Measurements from ENCODE around the gene GPR183.
A peak's percentile ranks its signal among the peaks of the same experiment; 100 is the strongest.

The GPR183 gene, protein sequence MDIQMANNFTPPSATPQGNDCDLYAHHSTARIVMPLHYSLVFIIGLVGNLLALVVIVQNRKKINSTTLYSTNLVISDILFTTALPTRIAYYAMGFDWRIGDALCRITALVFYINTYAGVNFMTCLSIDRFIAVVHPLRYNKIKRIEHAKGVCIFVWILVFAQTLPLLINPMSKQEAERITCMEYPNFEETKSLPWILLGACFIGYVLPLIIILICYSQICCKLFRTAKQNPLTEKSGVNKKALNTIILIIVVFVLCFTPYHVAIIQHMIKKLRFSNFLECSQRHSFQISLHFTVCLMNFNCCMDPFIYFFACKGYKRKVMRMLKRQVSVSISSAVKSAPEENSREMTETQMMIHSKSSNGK
- total RNA-seq = 66.9 to 228 (median 186) reads per million in 3 experiments

DNA sequence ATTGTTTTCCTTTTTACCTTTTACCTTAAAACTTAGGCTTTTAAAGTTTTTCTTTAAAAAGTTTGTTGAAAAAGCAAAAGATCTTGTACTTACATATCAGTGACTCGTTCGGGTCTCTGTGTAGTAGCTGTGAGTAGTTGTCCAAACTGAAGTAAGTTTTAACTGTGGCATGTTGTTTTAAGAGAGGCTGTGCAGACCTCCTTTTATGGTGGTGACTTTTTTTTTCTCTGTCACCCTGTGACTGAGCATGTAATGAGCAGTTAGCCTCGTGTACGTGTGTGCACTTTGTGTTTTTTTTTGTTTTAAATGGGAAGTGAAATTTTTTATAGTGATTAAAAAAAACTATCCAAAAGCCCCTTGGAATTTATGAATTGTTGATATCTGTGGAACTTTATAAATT lies at the start of gene GPR183:
TSS of gene GPR183 (minus strand) at position 153 of the 400 bp plus-strand sequence. CDS start 11,254 bp downstream, outside the sequence.
- DNase-seq = peak; percentile 80

DNA sequence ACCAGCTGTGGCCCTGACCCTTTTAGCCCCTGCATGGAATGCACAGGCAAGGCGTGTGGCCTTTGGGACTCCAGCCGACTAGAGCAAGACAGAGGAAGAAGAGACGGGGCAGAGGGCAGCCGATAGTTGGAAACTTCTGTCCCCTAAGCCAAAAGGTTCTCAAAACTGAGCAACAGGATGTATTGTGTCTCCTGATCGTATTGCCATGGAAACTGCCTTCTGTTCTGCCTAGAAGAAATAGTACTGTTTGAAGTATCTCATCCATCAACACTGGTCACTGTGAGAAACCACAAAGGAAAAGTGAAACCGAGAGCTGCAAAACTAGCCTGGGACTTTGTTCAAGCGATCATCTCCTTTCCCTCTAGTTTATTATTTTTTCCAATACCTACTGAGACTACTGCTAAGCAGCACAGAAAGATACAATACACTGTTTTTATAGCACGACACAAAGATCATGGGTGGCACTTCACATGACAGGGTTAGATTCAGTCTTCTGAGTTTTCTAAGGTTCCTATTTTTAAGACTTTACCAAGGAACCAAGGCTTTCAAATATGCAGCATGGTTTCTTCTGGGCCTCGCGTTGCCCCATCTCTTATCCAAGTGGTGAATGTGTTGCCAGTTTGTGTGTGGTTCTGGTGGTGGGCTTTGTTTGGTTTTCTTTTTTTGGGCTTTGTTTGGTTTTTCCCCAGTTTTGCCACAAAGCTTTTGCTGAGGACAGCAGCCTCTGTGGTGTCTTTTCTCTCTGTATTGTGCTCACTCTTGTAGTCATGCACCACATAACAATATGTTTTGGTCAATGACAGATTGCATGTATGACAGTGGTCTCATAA lies 49.3 kb upstream of the GPR183 start:
- DNase-seq = peak; percentile 93

DNA sequence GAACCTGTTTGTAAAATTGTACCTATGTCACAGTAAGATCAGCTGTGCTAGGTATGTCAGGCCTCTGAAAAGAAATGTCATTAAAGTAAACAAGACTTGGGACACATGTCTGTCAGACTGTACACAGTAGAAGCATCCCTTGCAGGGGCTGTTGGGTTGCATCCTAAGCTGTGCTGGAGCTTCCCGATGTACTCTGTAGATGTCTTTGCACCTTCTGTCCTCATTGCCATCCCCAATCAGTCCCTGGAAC lies 48.7 kb upstream of the GPR183 start:
- no peak for DNase-seq

DNA sequence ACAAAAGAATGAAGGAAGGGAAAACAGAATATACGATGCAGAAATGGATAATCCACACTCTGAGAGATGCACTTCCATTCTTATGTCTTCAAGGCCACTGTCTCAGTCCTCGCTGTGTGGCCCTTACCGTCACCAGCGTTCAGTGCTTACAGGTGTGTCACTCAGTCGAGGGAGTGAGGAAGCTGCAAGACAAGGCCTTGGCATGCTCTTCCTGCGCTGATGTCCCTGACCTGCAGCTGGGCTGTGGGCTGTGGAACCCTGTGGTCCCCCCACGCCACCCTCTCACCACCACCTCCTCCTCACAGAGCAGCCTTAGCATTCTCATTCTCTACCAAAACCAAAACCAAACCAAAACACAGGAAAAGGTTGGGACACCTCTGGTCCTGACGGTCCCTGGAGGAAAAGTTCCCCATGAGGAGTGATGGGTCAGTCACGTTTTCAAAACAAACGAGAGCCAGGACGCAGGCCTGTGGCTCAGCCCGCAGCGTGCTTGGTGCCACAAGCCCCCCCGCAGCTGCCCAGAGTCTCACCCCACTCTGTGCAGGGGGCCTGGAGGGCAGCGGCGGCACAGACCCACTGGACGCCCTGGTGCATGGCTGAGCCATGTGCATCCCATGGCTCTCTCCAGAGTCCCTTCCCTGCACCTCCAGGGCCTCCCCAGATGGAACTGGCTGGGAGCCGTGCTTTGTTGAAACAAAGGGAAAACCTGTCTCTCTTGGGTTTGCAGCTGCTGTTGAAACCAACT lies 48.2 kb upstream of the GPR183 start:
- no peak for DNase-seq

DNA sequence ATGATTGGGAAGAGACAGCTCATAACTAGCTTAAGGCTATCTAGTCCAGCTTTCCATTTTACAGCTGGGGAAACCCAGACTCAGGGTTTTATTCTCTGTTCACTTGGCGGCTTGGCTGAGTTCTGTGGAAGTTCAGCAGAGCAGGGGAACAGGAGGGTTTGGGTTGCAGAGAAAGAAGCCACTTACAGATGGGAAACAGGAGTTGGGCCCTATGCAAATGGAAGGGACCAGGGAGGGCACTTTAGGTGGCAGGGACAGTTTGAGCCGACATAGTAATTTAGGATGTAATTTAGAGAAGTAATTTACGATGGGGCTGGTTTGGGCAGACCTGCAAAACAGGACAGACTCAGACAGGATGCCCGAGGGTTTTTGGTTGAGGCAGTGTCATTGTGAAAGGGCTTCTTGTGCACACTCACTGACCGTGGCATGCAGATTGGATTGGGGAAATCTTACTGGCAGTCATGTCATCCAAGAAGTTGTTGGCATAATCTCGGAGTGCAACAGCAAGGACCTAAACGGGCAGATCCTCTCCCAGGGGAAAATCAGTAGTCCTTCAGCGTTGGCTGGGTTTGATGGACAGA lies 47.3 kb upstream of the GPR183 start:
- DNase-seq = no peak

DNA sequence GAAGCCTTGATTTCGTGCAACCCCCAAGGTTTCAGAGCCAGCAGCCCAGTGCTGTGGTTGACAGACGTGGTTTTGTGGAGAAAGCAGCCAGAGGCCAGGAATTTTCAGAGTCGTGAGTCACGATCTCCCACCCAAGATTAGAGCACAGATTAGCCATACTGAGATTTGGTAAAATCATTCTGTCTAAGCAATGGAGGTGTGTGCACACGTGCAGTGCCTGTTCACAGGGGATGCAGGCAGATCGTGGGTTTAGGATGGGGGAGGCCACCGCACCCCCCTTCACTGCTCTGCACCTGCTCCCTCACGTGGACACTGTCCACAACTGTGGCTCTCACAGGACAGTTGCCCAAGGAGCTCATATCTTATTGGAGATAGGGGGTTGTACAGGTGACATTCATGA lies 46.6 kb upstream of the GPR183 start:
- DNase-seq = no peak

DNA sequence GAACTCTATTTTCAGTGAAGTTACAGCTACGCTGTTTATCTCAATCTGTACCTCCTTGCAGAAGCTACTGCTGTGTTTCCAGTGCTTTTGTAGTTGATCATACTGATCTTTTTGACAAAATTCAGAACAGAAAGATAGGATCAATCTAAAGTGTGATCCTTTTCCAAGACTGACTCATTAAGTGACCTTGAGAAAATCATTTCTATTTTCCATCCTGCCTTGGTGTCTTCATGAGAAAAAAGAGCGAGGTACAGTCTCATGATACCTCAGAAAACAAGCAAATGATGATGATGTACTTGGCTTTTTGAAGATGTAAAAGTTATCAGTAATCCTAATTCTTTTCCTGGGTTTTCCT lies 46.0 kb upstream of the GPR183 start:
- DNase-seq = no peak

DNA sequence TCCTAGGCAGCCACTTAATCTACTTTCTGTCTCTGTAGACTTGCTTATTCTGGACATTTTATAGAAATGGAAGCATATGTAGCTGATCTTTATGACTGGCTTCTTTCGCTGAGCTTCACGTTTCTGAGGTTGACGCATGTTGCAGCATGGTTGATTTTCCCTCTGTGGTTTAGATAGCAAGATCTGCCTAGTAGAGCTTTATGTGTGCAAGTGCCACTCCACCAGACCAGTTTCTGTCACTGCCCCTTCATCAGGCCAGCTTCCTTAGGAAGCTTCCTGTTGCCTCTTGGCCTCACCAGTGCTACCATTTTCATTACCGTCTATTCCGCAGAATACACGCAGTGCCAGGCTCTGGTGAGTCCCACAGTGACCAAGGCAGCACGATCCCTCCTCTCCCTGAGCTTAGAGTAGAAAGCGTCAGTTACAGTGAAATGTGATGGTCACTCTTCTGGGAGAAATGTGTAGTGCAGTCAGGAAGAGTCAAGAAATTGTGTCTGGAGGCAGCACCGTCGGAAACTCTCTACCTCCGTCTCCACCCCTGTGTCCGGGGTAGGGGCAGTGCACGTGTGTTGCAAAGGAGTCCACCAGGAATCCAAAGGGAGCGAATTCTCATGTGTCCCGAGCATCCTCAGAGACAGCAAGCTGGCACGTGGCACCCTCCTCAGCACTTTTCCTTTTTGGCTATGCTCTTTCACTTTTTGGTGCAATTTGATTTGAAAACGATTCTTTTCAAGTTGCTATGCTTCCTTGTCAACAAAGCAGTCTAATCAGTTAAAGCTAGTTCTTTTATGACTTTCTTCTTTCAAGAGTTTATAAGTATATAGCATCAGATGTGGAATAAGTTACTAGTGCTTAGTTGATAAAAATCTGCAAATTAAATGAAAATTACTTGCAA lies 45.4 kb upstream of the GPR183 start:
- peak; percentile 50 for DNase-seq

DNA sequence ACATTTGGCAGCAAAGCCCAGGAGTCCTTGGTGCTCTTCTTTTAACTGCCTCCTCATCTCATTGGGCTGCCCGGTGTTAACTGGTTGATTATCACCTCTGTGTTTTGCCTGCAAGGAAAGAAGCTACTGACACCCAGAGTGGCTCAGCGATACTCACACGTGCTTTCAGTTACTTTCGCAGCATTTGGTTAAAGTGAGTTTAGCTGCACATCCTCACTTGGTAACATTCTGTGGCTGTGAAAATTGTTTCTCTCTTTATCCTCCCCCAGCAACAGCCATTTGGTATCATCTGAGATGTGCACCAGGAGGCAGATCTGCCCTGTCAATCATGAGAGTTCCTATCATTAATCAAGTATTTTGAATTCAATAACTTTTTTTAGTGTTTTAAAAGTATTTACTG lies 44.6 kb upstream of the GPR183 start:
- peak; percentile 67 for DNase-seq

DNA sequence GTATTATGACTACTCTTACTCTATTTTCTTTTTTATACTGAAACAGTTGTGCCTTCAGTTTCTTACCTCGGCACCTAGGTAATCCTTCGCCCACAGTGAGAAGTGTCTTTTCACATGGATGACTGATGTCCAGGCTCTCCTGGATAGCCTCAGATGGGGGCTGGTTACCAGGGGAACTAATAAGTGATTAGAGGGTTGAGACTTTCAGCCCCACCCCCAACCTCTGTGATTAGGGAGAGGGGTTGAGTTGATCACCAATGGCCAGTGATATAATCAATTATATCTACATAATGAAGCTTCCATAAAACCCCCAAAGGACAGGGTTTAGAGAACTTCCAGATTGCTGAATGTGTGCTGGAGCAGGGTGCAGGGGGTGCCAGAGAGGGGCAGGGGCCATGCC lies 43.0 kb upstream of the GPR183 start:
- no peak for DNase-seq

DNA sequence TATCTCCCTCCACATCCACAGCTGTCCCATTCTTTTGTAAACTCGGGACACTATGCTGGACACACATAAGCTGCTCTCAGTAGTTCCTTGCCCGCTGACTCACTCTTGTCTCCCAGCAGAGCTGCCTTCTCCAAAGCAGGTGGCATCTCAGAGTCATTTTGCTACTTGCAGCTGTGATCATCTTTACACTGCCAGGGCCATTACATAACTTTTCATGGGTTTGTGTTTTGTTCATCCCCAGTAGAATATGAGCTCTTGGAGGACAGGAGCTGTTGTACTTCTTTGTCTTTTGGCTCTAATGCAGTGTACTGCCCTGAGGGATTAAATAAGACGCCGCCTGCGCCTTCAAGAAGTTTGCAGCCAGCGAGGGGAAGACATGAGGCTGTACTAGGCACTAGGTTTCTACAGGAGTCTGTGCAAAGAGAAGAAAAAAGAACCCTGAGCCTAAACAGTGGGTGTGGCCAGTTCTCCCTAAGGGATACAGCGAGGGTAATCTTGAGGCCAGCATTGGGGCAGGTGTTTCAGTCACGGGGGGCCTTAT lies 40.8 kb upstream of the GPR183 start:
- DNase-seq = no peak

DNA sequence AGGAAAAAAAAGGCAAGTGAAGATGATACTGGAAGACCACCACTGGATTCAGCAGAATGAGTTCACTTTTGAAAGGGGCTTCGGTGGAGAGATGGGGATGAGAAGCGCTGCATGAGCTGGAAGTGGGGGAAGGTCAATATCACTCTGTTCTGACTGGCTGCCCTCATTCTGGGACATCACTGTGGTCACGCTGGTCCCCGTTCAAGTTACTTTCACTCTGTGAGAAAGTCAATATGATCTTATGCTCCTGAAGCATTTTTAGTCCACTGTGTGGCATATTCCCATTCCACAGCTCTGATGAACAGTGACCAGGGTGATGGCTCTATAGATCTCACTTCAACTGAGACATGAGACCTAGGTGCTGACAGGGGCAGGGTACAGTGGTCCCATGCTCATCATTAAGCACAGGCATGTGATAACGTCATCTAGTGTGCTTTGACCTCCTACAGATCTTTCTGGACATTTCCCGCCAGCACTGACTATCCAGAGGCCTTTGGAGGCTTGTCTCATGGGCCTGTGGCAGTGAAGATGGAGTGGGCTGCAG lies 40.2 kb upstream of the GPR183 start:
- no peak for DNase-seq

DNA sequence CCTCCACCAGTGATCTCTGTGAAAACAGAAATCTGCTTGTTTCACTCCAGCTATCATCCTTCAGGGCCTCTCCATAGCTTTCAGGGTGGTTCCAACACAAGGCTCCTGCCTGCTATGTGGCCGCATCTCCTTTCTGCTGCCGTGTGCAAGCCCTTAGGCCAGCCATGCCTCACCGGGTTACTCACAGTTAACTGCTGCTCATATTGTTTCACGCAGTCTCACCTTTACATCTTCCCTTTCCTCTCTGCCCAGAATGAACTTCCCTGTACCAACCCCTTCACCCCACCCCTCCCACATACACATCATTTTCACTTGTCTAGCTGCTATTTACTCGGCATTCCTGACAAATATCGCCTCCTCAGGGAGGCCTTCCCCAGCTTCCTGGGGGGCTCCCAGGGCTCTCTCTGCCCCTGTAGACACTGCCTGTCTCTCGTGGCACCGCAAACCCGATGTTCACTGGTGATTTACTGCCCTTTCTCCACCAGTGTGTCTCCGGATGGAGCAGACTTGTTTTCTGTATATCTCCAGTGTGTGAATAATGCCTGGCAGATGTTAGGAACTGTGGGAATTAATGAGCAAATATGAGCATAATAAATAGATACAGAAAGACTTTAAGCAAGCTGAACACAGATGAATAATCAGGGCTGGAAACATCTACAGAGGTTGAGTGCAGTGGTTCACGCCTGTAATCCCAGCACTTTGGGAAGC lies 39.3 kb upstream of the GPR183 start:
- no peak for DNase-seq

DNA sequence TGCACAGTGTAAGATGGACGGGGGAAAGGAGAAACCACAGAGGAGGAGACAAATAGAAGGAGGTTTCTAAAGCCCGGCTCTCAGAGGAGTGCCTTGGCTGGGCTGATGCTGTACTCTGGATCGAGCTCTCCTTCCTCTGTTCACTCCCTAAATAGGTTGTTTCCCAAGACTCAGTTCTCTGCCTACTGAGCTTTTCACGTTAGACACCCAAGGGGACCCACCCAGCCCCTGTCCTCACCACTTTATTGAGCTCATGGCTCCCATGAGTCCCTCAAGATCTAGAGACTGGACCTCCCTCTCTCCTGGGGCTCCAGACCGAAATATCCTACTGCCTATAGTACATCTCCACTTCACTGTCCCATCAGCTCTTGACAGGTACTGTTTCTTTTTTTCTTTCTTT lies 38.1 kb upstream of the GPR183 start:
- no peak for DNase-seq

DNA sequence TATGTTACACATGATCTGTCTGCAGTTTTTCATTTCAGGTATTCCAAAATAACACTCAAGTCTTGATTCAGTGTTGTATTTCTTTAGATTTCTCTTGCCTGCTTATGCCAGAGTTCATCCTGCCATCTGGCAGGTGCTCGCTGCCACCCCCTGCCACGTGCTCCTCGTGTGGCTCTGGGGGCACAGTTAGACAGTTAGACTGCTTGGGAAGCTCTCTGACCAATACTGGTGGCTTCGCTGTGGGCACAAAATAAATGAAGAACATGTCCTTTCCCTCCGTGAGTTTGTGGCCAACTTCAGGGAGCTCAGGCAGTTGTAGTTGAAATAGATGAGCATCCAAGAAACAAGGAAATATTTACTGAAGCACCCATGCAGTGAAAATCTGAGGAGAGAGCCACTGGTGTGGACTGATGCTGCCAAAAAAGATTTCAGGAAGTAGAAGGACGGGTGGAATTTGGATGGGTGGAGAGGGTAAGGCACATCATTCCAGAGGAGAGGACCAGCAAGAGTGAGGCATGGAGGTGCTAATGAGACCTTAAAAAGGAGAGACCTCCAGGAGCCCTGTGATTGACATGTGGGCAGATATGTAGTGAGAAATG lies 37.5 kb upstream of the GPR183 start:
- no peak for DNase-seq

DNA sequence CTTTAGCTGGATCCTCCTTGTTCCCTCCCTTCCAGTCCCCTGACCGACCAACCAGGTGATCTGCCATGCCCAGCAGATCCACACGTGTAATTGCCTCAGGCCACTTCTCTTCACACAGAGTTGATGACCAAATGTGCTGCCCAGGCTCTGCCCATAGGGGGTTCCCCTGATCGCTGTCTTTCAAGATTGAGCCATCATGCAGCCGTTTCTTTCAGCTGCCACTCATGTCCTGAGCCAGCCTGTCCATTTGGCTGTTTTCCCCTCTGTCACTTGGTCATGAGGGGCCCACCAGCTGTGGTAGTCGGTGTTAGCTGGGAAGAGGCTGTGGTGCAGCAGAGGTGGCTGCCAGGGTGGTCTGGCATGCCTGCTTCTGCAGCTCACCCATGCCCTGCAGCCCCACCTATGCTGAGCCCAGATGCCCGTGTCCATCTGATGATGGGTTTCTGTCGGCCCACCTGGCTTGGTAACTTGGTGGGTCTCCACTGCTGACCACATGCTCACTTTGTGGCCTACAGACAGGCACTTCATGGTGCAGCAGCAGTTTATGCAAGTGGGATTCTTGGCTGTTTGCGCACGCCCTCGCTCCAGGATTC lies 35.6 kb upstream of the GPR183 start:
- DNase-seq = no peak

DNA sequence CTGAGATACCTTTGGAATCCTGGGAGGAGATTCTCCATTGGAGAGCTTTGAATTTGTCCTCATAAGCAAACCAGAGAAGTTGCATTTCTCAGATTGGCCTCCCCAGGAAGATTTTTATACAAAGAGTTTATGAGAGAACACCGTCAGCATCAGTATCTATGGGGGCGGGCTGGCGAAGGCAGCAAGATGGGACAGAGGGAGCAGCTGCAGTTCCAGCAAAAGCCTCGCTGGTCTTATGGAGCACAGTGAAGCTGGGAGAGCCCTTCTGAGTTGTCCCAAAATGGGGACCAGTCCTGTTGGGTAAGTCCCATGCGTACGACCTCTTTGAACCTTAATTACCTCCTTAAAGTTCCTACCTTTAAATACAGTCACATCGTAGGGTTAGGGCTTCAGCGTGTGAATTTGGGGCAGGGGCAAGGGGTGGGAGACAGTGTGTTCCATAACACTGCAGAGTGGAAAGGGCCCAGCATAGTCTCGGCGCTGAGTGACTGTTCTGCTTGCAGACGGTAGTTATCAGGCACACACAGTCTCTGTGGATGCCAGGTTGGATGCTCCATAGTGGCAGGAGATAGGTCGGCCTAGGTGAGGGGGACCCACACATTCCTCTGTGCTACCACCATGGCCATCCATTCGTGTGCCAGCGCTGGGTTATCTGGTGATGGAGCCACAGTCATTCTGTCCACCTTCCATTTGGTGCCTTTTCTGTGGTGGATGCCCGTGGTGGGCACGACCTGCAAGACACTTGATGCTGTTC lies 34.9 kb upstream of the GPR183 start:
- no peak for DNase-seq

DNA sequence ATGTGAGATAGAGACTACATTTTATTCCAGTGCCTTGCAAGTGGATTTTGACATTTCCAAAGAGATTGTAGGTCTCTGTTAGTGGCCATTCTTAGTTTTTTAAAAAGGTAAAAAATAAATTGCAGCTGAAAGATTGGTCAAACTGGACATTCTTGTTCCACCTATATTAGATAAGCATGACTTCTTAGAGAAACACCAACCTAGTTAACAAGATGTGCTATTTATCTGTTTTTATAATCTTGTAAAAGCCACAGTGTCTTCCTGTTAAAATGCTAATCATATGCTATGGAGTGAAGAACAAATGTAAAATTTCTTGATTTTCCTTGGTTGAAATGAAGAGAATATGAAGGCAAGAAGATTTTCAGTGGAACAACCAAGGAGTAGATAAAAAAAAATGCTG lies 33.4 kb upstream of the GPR183 start:
- no peak for DNase-seq

DNA sequence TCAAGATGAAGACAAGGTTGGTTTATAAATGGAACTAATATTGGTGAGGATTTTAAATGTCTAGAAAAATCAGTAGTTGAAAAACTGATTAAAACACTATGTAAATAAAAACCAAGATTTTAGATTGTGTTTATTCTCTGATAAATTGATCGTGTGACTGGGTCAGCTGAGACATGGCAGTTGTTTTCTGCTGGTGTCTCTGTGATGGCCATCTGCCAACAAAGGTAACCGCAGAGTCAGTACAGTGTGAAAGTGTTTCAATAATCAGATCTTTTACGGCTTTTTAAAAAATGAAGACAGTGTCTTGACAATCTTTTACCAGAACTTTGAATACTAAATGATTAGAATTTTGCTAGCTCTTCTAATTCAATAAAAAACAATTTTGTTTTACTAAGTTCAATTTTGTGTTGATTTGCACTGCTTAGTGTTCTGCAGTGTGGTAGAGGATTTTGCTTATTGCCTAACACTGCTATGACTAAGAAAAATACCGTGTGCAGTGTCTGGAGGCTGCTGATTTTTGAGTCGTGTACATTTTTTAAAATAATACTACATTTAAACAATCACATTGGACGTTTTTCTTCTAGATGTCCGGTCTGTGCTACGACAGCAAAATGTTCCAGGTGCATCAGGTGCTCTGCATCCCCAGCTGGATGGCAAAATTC lies 32.7 kb upstream of the GPR183 start:
- DNase-seq = peak; percentile 70
